Upper lobe of right lung (tissue), 1 donor: ENCODE results near the gene PLP2. TPM values are rescaled to one million over a fixed set of nuclear protein-coding genes. Genes with fewer than 3 reads are reported as not detected.
A peak's percentile ranks its signal among the peaks of the same experiment; 100 is the strongest.

Experiments used
- ATAC-seq: fragments of 200-7000 bp; cut with Tn5 transposase; one replicate; pipeline ENCODE4 v1.9.1; 2020; ENCODE audit warnings: mild to moderate bottlenecking, moderate library complexity
- DNase-seq: peaks from one replicate; pipeline ENCODE4 v3.0.0-alpha.2; 2020
- H3K27ac ChIP-seq: fragments of 200-600 bp; one replicate; pipeline ENCODE4 v1.8.0; 2022
- H3K27me3 ChIP-seq: fragments of 200-600 bp; one replicate; pipeline ENCODE4 v1.8.0; 2022; ENCODE audit warnings: mild to moderate bottlenecking
- H3K36me3 ChIP-seq: fragments of 200-600 bp; one replicate; pipeline ENCODE4 v1.8.0; 2022
- H3K4me1 ChIP-seq: fragments of 200-600 bp; one replicate; pipeline ENCODE4 v1.8.0; 2022
- H3K4me3 ChIP-seq: fragments of 200-600 bp; one replicate; pipeline ENCODE4 v1.8.0; 2022; ENCODE audit warnings: mild to moderate bottlenecking
- H3K9me3 ChIP-seq: fragments of 200-600 bp; one replicate; pipeline ENCODE4 v1.8.0; 2022
- intact Hi-C: fragments of 100-400 bp; cut with DNase I; formaldehyde crosslinking; loops from one replicate; pipeline ENCODE4 v1.11.0; 2022
- total RNA-seq: library from RNA; stranded (reverse); fragmentation: NEBNext Ultra II Directional; extraction: Animal tissue kit (Norgen Biotek cat#: 25700); gene quantifications from one replicate; pipeline ENCODE4 v1.2.1, GENCODE V29; 2021
- TF ChIP-seq, protein P1 (sequence below): fragments of 200-600 bp; IDR thresholded peaks from one replicate; pipeline ENCODE4 v1.8.0; 2022; ENCODE audit warnings: antibody characterized with exemption
- donor health status: DM: no; HTN: yes; CAD: no; lungs with severe emphysema.

Gene PLP2
- total RNA-seq, 1 donor from 2014 or later: 90.9 TPM

GRCh38 chrX:49199906-49200771 is 28.4 kb downstream of the PLP2 start, which contains the start of gene SYP:
TSS of gene SYP (minus strand) at chrX:49200193. CDS start at chrX:49200186, 7 bp downstream.
- peaks cover 3% of the 10 kb centered on the region for H3K4me1 ChIP-seq
- TF ChIP-seq, protein P1, sequence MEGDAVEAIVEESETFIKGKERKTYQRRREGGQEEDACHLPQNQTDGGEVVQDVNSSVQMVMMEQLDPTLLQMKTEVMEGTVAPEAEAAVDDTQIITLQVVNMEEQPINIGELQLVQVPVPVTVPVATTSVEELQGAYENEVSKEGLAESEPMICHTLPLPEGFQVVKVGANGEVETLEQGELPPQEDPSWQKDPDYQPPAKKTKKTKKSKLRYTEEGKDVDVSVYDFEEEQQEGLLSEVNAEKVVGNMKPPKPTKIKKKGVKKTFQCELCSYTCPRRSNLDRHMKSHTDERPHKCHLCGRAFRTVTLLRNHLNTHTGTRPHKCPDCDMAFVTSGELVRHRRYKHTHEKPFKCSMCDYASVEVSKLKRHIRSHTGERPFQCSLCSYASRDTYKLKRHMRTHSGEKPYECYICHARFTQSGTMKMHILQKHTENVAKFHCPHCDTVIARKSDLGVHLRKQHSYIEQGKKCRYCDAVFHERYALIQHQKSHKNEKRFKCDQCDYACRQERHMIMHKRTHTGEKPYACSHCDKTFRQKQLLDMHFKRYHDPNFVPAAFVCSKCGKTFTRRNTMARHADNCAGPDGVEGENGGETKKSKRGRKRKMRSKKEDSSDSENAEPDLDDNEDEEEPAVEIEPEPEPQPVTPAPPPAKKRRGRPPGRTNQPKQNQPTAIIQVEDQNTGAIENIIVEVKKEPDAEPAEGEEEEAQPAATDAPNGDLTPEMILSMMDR: no peak
- intact Hi-C loops: no loop called here
- ATAC-seq (peak; percentile 99), DNase-seq (peak; percentile 93)
- H3K4me3 ChIP-seq: peak within 1 kb of the TSS; percentile 37
- peak within 1 kb of the TSS; percentile 58 for H3K27ac ChIP-seq
- H3K36me3 ChIP-seq: no peaks in the 10 kb centered on the region
- no peaks in the 10 kb centered on the region for H3K27me3 ChIP-seq
- no peaks in the 10 kb centered on the region for H3K9me3 ChIP-seq

GRCh38 chrX:49202022-49202421 is 30.3 kb downstream of the PLP2 start:
- DNase-seq: no peak
- TF ChIP-seq, protein P1: no peak
- intact Hi-C loops: no loop called here
- H3K4me1 ChIP-seq: peaks cover 3% of the 10 kb centered on the region
- no peaks in the 10 kb centered on the region for H3K36me3 ChIP-seq
- H3K4me3 ChIP-seq: no peak overlapping the region
- H3K27me3 ChIP-seq: no peaks in the 10 kb centered on the region
- no peak for ATAC-seq
- no peaks in the 10 kb centered on the region for H3K9me3 ChIP-seq
- H3K27ac ChIP-seq: no peak overlapping the region

DNA sequence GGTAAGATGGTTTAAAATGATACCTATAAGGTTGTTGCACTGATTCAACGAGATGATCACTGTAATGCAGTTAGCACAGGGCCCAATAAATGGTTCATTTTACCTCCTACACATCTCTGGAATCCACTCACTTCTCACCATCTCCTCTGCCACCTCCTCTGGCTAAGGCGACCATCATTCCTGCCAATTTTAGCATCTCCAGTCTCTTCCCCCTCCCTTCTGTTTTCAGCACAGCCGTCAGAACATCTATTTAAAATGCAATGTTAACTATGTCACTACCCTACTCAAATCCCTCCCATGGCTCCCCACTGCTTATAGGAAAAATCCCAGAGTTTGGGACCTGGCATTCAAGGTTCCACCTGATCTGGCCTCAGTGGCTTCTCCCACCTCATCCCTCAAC is 31.8 kb downstream of the PLP2 start:
- no peak overlapping the region for H3K27ac ChIP-seq
- ATAC-seq (no peak), DNase-seq (no peak)
- peaks cover 3% of the 10 kb centered on the region for H3K4me1 ChIP-seq
- TF ChIP-seq, protein P1: no peak
- no peaks in the 10 kb centered on the region for H3K36me3 ChIP-seq
- H3K4me3 ChIP-seq: no peak overlapping the region
- no peaks in the 10 kb centered on the region for H3K9me3 ChIP-seq
- no peaks in the 10 kb centered on the region for H3K27me3 ChIP-seq
- intact Hi-C loops: no loop called here

DNA sequence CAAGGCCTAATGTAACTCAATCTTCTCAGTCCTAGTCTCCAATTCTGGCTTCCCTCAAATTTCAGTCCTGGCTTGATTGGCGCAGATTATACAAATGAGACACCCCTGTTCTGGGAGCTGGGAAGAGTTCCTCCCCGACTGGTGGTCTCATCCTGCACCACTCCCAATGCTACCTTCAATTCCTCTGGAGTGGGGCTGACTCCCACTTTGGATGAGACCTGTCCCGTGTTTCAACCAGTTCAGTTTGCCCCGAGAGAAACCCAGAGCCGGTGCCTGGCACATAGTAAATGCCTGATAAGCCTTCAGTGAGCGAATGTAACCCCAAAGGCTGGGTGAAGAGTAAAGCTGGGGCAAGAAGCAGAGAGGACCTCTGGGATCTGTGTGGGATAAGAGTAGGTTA is 32.3 kb downstream of the PLP2 start:
- intact Hi-C loops: no loop called here
- no peak overlapping the region for H3K27ac ChIP-seq
- peaks cover 3% of the 10 kb centered on the region for H3K4me1 ChIP-seq
- no peaks in the 10 kb centered on the region for H3K27me3 ChIP-seq
- H3K9me3 ChIP-seq: no peaks in the 10 kb centered on the region
- no peak overlapping the region for H3K4me3 ChIP-seq
- TF ChIP-seq, protein P1: no peak
- H3K36me3 ChIP-seq: no peaks in the 10 kb centered on the region
- ATAC-seq (no peak), DNase-seq (no peak)

DNA sequence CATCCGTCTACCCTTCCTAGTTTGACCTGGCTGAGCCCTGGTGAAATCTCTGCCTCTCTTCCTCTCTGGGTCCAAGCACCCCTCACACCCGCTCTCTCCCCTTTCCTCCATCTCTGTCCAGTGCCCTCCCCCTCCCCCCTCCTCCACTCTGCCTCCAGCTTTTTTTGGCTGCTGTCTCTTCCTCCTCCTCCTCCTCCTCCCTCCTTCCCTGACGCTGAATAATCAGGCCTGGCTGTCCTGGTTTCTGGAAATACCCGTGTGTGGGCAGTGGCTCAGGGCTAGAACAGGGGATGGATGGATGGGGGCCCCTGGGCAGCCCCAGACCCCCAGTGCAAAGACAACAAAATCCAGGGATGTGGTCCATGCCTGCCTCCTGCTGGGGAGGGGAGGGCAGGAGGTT is 33.0 kb downstream of the PLP2 start:
- no peaks in the 10 kb centered on the region for H3K27me3 ChIP-seq
- H3K4me3 ChIP-seq: no peak overlapping the region
- TF ChIP-seq, protein P1: no peak
- no peak overlapping the region for H3K27ac ChIP-seq
- intact Hi-C loops: no loop called here
- H3K9me3 ChIP-seq: no peaks in the 10 kb centered on the region
- H3K36me3 ChIP-seq: no peaks in the 10 kb centered on the region
- peaks cover 3% of the 10 kb centered on the region for H3K4me1 ChIP-seq
- DNase-seq: no peak
- no peak for ATAC-seq
